Kidney (tissue), 14 donors: ENCODE results near the gene TMEM41B. TPM values are rescaled to one million over a fixed set of nuclear protein-coding genes. Genes with fewer than 3 reads are reported as not detected.
A peak's percentile ranks its signal among the peaks of the same experiment; 100 is the strongest.

Experiments
- DNase-seq, 5 donors: peaks; one replicate each; pipeline ENCODE4 v3.0.0-alpha.2; 2013 to 2020
- FAIRE-seq: peaks from 2 replicates; lab custom pipeline; 2012; peaks lifted over from hg19 to GRCh38; lab: Jason Lieb, UNC
- H3K27ac ChIP-seq, 2 donors: one replicate each; pipeline ENCODE4 v1.7.0; 2013; ENCODE audit warnings: low read depth in 2 of 2, low read length in 2 of 2, inconsistent platforms in 1 of 2
- H3K27me3 ChIP-seq: one replicate; pipeline ENCODE4 v1.7.1; 2013; ENCODE audit warnings: low read length, inconsistent platforms; ENCODE audit not compliant: control insufficient read depth, insufficient read depth
- H3K36me3 ChIP-seq, 3 donors: one replicate each; pipeline versions ENCODE4 v1.7.0 to v1.7.1; 2013; ENCODE audit warnings: low read length in 3 of 3, control low read depth in 1 of 3, inconsistent platforms in 1 of 3; ENCODE audit not compliant: insufficient read depth in 3 of 3, control insufficient read depth in 2 of 3
- H3K4me1 ChIP-seq, 3 donors: one replicate each; pipeline versions ENCODE4 v1.7.0 to v1.7.1; 2013; ENCODE audit warnings: low read length in 3 of 3, inconsistent platforms in 1 of 3, low read depth in 1 of 3; ENCODE audit not compliant: control insufficient read depth in 2 of 3, insufficient read depth in 2 of 3
- H3K4me3 ChIP-seq, 3 donors: one replicate each; pipeline versions ENCODE4 v1.7.0 to v1.8.1; 2013; ENCODE audit warnings: low read length in 3 of 3, control low read depth in 1 of 3, inconsistent platforms in 1 of 3
- H3K9ac ChIP-seq, 3 donors: one replicate each; pipeline versions ENCODE4 v1.7.0 to v1.7.1; 2013; ENCODE audit warnings: low read length in 3 of 3, control low read depth in 1 of 3, inconsistent platforms in 1 of 3
- H3K9me3 ChIP-seq, 3 donors: one replicate each; pipeline versions ENCODE4 v1.7.0 to v1.7.1; 2013; ENCODE audit warnings: low read length in 3 of 3, control low read depth in 1 of 3, inconsistent platforms in 1 of 3; ENCODE audit not compliant: control insufficient read depth in 2 of 3, insufficient read depth in 1 of 3
- CTCF ChIP-seq: IDR thresholded peaks from 3 replicates; pipeline ENCODE4 v1.5.1; 2012; ENCODE audit warnings: mild to moderate bottlenecking, moderate library complexity, borderline replicate concordance; ENCODE audit not compliant: insufficient read depth; ENCODE audit errors: extremely low read depth
- intact Hi-C: fragments of 100-400 bp; cut with DNase I; formaldehyde crosslinking; loops from one replicate; pipeline ENCODE4 v1.11.1; 2022
- polyA plus RNA-seq: library from polyadenylated mRNA; stranded (reverse); fragments of 350-450 nt; fragmentation: Illumina TruSeq; extraction: RNeasy Lipid Tissue Mini Kit (QIAGEN cat#74804); gene quantifications from one replicate; pipeline ENCODE4 v1.2.3, GENCODE V29; 2014; ENCODE audit warnings: low read depth, low replicate concordance; ENCODE audit not compliant: insufficient read depth
- total RNA-seq: library from RNA; stranded (reverse); fragmentation: NEBNext Ultra II Directional; extraction: Animal tissue kit (Norgen Biotek cat#: 25700); gene quantifications from one replicate; pipeline ENCODE4 v1.2.1, GENCODE V29; 2021
- donor health status: control.
- donor health status: control.
- donor health status: control.
- donor health status: control.
- donor health status: control.
- donor health status: DM: yes; HTN: yes; CAD: no.
- donor health status: Normal renal cell carcinoma (clear cell type).

TMEM41B gene
- total and polyA plus RNA-seq, 2 donors from 2014 or later = 20.5 to 32.4 TPM

- no peak for TF ChIP-seq CTCF
- DNase-seq (no peak), FAIRE-seq (no peak)
- no peak overlapping the region for H3K9ac ChIP-seq
- intact Hi-C loops = no loop called here
- H3K9me3 ChIP-seq = no peaks in the 10 kb centered on the region
- no peak overlapping the region for H3K4me3 ChIP-seq
- H3K36me3 ChIP-seq = peaks cover 0 to 3% (median 0%) of the 10 kb centered on the region in 3 donors
- H3K4me1 ChIP-seq = no peaks in the 10 kb centered on the region
- H3K27ac ChIP-seq = no peak overlapping the region
- no peaks in the 10 kb centered on the region for H3K27me3 ChIP-seq
Observed at GRCh38 chr11:9277176-9277575, 37.2 kb downstream of the TMEM41B start.

- FAIRE-seq (no peak), DNase-seq (no peak)
- H3K9ac ChIP-seq = no peak overlapping the region
- peaks cover 0 to 3% (median 0%) of the 10 kb centered on the region in 3 donors for H3K36me3 ChIP-seq
- intact Hi-C loops = no loop called here
- H3K27me3 ChIP-seq = no peaks in the 10 kb centered on the region
- H3K4me1 ChIP-seq = no peaks in the 10 kb centered on the region
- H3K9me3 ChIP-seq = no peaks in the 10 kb centered on the region
- H3K27ac ChIP-seq = no peak overlapping the region
- TF ChIP-seq CTCF = no peak
- H3K4me3 ChIP-seq = no peak overlapping the region
Observed at GRCh38 chr11:9276571-9276970, 37.8 kb downstream of the TMEM41B start.

- Histone ChIP-seq H3K27me3 (no peaks in the 10 kb centered on the region), H3K4me3 (no peak overlapping the region), H3K36me3 (no peaks in the 10 kb centered on the region), H3K9ac (no peak overlapping the region), H3K27ac (peak overlapping the region in 1 of 2 donors; percentile 32), H3K4me1 (no peaks in the 10 kb centered on the region), H3K9me3 (no peaks in the 10 kb centered on the region)
- DNase-seq (peak in 1 of 5 donors; percentile 60), FAIRE-seq (no peak)
- TF ChIP-seq CTCF = no peak
- intact Hi-C loops = no loop called here
Observed at GRCh38 chr11:9274499-9275258, 39.7 kb downstream of the TMEM41B start.
